Left cardiac atrium (tissue), 4 donors: ENCODE measurements around the gene GOSR1. TPM values are rescaled to one million over a fixed set of nuclear protein-coding genes. Genes with fewer than 3 reads are reported as not detected.
"Not testable (repeated sequence)": the region's sequence is repeated elsewhere in the genome, so short reads cannot be mapped to it uniquely, and the experiment has no call there.

Experiments
- ATAC-seq, 2 donors: fragments of 200-7000 bp; cut with Tn5 transposase; one replicate each; pipeline ENCODE4 v1.9.1; 2020; ENCODE audit warnings: mild to moderate bottlenecking in 2 of 2, moderate library complexity in 2 of 2
- DNase-seq: peaks from one replicate; pipeline ENCODE4 v3.0.0-alpha.2; 2020
- intact Hi-C, 2 donors: fragments of 100-400 bp; cut with DNase I; formaldehyde crosslinking; loops; one replicate each; pipeline versions ENCODE4 v1.14.1 to v1.15.1; 2022 to 2023
- total RNA-seq, 2 donors: library from RNA; stranded (reverse); fragmentation: NEBNext Ultra II Directional; extraction: Animal tissue kit (Norgen Biotek cat#: 25700); gene quantifications; one replicate each; pipeline ENCODE4 v1.2.1, GENCODE V29; 2021
- donor health status: DM: no; HTN: yes; CAD: no.
- donor health status: DM: no; HTN: yes; CAD: no; lungs with severe emphysema.
- donor health status: DM: yes; HTN: yes; CAD: no.
- donor health status: Dilated cardiomyopathy.

Gene GOSR1
- total RNA-seq, 2 donors from 2014 or later = 30.5 to 42.7 TPM

GRCh38 chr17:30534938-30535921 is 58.0 kb downstream of the GOSR1 start:
- intact Hi-C loops = no loop called here
- ATAC-seq (no peak), DNase-seq (no peak)

GRCh38 chr17:30536846-30537245 is 59.6 kb downstream of the GOSR1 start:
- ATAC-seq, intact Hi-C loops, DNase-seq: not testable (repeated sequence)

DNA sequence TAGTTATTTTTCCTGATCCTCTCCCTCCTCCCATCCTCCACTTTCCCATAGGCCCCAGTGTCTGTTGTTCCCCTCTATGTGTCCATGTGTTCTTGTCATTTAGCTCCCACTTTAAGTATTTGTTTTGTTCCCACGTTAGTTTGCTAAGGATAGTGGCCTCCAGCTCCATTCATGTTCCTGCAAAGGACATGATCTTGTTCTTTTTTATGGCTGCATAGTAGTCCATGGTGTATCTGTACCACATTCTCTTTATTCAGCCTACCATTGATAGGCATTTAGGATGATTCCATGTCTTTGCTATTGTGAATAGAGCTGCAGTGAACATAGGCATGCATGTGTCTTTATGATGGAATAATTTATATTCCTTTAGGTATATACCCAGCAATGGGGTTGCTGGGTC is 60.5 kb downstream of the GOSR1 start:
- intact Hi-C loops, DNase-seq: not testable (repeated sequence)

GRCh38 chr17:30541802-30542201 is 64.6 kb downstream of the GOSR1 start:
- DNase-seq (no peak), ATAC-seq (no peak)
- intact Hi-C loops = no loop called here

More for the DNA sequence above, 60.5 kb downstream of the GOSR1 start:
- ATAC-seq = not testable (repeated sequence)

GRCh38 chr17:30543456-30543855 is 66.2 kb downstream of the GOSR1 start:
- intact Hi-C loops = no loop called here
- DNase-seq (no peak), ATAC-seq (no peak)

- intact Hi-C loops = no loop called here
Observed at GRCh38 chr17:30545024-30545423, 67.8 kb downstream of the GOSR1 start.

DNA sequence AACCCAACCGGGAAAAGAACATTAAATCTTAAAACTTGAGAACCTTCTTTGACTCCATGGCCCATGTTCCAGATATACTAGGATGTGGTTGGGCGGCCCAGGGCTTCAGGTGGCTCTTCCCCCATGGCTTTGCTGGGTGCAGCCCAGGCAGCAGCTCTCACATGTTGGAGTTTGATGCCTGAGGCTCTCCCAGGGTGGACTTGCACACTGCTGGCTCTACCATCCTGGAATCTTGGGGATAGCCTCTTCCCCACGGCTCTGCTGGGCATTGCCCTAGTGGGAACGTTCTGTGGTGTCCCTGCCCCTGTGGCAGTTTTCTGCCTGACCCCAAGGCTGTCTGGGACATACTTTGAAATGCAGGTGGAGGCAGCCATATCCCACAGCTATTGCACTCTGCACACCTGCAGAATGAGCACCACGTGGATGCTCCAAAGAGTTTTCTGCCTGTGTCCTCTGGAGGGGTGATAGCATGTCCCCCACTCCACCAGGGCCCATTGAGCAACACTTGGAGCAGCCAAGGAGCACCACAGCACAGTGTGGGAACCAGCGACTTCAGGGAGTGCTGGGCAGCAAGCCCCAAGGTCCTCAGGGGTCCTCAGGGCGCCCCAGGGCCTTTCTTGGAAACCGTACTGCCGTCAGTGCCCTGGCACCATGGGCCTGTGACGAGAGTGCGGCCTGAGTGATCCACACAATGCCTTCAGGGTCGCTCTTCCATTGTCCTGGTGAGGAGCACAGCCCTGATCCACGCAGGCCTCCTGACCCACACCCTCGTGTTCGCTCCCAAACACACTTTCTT is 70.8 kb downstream of the GOSR1 start:
- no peak for ATAC-seq
- intact Hi-C loops = no loop called here
- no peak for DNase-seq

More at GRCh38 chr17:30545024-30545423, 67.8 kb downstream of the GOSR1 start:
- no peak for DNase-seq
- no peak for ATAC-seq

DNA sequence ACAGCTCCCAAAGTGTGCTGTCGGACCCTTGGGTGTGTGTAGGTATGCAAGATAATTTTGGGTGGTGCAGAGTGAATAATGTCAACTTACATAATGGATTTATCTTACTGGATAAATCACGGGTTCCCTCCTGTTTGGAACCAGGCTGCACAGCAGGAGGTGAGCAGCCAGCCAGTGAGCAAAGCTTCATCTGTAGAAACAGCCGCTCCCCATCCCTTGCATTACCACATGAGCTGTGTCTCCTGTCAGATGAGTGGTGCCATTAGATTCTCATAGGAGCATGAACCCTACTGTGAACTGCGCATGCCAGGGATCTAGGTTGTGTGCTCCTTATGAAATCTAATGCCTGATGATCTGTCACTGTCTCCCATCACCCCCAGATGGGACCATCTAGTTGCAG is 72.0 kb downstream of the GOSR1 start:
- intact Hi-C loops, ATAC-seq, DNase-seq: not testable (repeated sequence)

DNA sequence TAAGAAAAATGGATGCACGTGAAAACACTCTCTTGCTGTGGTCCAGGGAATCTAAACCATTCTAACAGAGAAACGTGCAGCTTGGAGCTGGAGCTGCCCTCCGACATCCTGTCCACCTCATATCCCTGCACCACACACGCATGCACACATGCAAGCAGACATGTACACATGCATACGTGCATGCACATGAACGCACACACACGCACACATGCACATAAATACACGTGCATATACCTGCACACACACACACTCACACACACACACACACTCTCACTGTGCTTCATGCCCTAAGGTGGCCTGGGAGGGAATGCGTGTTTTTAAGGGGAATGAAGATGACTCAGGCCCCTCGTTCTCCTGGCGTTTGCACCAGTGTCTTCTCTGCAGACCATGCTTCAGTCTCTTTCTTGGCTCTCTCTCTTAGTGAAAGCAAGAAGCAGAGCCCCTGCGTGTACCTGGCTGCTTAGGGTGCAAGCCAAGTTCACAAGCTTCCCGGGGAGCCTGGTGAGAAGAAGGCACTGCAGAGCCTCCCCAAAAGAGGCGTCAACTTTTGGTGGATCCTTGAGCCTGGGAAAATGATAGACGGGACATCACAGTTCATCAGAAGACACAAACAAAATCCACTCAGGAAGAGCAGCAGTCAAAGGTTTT is 72.8 kb downstream of the GOSR1 start:
- intact Hi-C loops = no loop called here
- ATAC-seq (no peak), DNase-seq (no peak)

GRCh38 chr17:30550512-30551273 is 73.5 kb downstream of the GOSR1 start:
- no peak for ATAC-seq
- no peak for DNase-seq
- intact Hi-C loops = no loop called here

GRCh38 chr17:30551274-30551995 is 74.2 kb downstream of the GOSR1 start:
- intact Hi-C loops, ATAC-seq, DNase-seq: not testable (repeated sequence)

- ATAC-seq = no peak
- intact Hi-C loops = no loop called here
- DNase-seq = no peak
Observed at GRCh38 chr17:30551996-30552339, 74.8 kb downstream of the GOSR1 start.

DNA sequence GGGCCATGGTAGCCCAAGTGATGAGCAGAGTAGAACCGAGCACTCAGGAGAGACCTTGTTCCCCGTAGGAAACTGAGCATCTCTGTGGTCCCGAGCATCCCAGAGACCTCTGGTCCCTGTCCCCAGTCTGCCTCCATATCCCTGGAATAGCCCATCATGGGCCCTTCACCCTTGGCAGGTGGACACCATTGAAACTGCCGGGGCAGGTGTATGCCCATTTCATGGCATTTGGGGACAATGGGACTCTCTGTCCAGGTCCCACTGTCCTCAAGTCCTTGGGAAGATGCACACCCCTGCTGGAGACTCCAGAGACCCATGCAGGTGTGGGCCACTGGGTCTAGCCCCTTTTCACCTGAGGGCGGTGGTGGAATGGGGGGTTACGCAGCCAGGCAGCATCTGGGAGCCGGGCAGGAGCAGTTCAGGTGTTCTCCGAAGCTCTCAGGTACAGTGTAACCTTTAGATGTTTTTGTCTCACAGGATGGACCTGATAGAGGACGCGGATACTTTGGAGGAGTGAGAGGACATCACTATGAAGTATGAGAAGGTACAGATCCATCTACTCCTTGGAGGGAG is 75.9 kb downstream of the GOSR1 start:
- intact Hi-C loops = no loop called here
- ATAC-seq (no peak), DNase-seq (no peak)

GRCh38 chr17:30553823-30554440 is 76.7 kb downstream of the GOSR1 start:
- ATAC-seq, intact Hi-C loops, DNase-seq: not testable (repeated sequence)

- DNase-seq (no peak), ATAC-seq (peak in 1 of 2 donors; percentile 21)
- intact Hi-C loops = no loop called here
Observed at GRCh38 chr17:30554839-30555751, 77.9 kb downstream of the GOSR1 start.

DNA sequence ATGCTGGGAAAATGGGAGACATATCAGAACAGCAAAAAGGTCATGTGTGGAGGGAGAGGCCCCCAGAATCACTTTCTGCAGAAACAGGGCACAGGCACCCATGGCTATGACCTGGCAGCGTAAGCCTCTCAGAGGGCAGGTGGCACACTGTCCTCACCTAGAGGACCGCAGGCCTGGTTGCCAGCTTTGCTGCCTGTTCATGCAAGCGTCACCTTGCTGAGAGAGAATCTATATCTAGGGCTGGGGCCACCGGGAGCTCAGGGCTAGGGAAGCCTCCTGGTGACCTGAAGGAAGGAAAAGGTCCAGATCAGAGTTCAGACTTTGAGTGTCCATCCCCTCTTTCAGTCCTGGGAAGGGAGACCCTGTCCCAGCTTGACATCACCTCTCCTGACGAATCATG is 78.7 kb downstream of the GOSR1 start:
- DNase-seq = no peak
- ATAC-seq = no peak
- intact Hi-C loops = no loop called here
